ENCODE data around the gene PIP5K1C. TPM values are rescaled to one million over a fixed set of nuclear protein-coding genes. Genes with fewer than 3 reads are reported as not detected.

Gene PIP5K1C
- total RNA-seq, 1 donor from 2014 or later = 42.0 TPM

- Mint-ChIP-seq H3K27me3 (ENCODE audit: low read depth, unreplicated experiment) (no peaks in the 10 kb centered on the region), H3K27ac (ENCODE audit: unreplicated experiment) (no peak overlapping the region), H3K36me3 (ENCODE audit: low read depth, unreplicated experiment) (peaks cover 5% of the 10 kb centered on the region), H3K9me3 (ENCODE audit: unreplicated experiment) (no peaks in the 10 kb centered on the region), H3K4me1 (ENCODE audit: low read depth, unreplicated experiment) (no peaks in the 10 kb centered on the region), H3K4me3 (ENCODE audit: unreplicated experiment) (no peak overlapping the region)
- H3K4me1 ChIP-seq (ENCODE audit: insufficient read depth, low read length) = no peaks in the 10 kb centered on the region
- no peak for DNase-seq (ENCODE audit: low read depth)
- H4K20me1 ChIP-seq (ENCODE audit: insufficient read depth, low read length) = no peaks in the 10 kb centered on the region
- TF ChIP-seq CTCF (IDR thresholded peaks at IDR 0.05; ENCODE audit: insufficient read depth, low read depth, low read length) (no peak), EZH2 (IDR thresholded peaks at IDR 0.05; ENCODE audit: insufficient read depth, low read length) (no peak)
- H3K79me2 ChIP-seq (ENCODE audit: insufficient read depth, low read length) = no peaks in the 10 kb centered on the region
- H2AFZ ChIP-seq (ENCODE audit: low read depth, low read length) = no peak overlapping the region
- no peak overlapping the region for H3K4me2 ChIP-seq (ENCODE audit: low read length)
- FAIRE-seq = no peak
- no peaks in the 10 kb centered on the region for H3K27me3 ChIP-seq (ENCODE audit: insufficient read depth, low read length)
- no peak overlapping the region for H3K27ac ChIP-seq (ENCODE audit: low read depth, low read length)
- no peaks in the 10 kb centered on the region for H3K9me3 ChIP-seq (ENCODE audit: insufficient read depth, low read depth, low read length)
- H3K4me3 ChIP-seq (ENCODE audit: insufficient read depth, low read depth, low read length) = no peak overlapping the region
- no peak overlapping the region for H3K9ac ChIP-seq (ENCODE audit: low read length)
- H3K36me3 ChIP-seq (ENCODE audit: insufficient read depth, low read length) = no peaks in the 10 kb centered on the region
Measured at GRCh38 chr19:3633559-3633988, 66.7 kb downstream of the PIP5K1C start.

- FAIRE-seq = no peak
- no peak for DNase-seq (ENCODE audit: low read depth)
- no peaks in the 10 kb centered on the region for H3K4me1 Mint-ChIP-seq (ENCODE audit: low read depth, unreplicated experiment)
- H2AFZ ChIP-seq (ENCODE audit: low read depth, low read length) = no peak overlapping the region
- H3K36me3 Mint-ChIP-seq (ENCODE audit: low read depth, unreplicated experiment) = peaks cover 4% of the 10 kb centered on the region
- H3K27ac ChIP-seq (ENCODE audit: low read depth, low read length) = no peak overlapping the region
- no peaks in the 10 kb centered on the region for H3K9me3 Mint-ChIP-seq (ENCODE audit: unreplicated experiment)
- H3K4me1 ChIP-seq (ENCODE audit: insufficient read depth, low read length) = no peaks in the 10 kb centered on the region
- no peak overlapping the region for H3K27ac Mint-ChIP-seq (ENCODE audit: unreplicated experiment)
- no peaks in the 10 kb centered on the region for H3K27me3 Mint-ChIP-seq (ENCODE audit: low read depth, unreplicated experiment)
- H3K4me3 Mint-ChIP-seq (ENCODE audit: unreplicated experiment) = no peak overlapping the region
- TF ChIP-seq EZH2 (IDR thresholded peaks at IDR 0.05; ENCODE audit: insufficient read depth, low read length) = no peak
- TF ChIP-seq CTCF (IDR thresholded peaks at IDR 0.05; ENCODE audit: insufficient read depth, low read depth, low read length) = no peak
- no peaks in the 10 kb centered on the region for H3K27me3 ChIP-seq (ENCODE audit: insufficient read depth, low read length)
- H4K20me1 ChIP-seq (ENCODE audit: insufficient read depth, low read length) = no peaks in the 10 kb centered on the region
- H3K4me2 ChIP-seq (ENCODE audit: low read length) = no peak overlapping the region
- H3K9me3 ChIP-seq (ENCODE audit: insufficient read depth, low read depth, low read length) = no peaks in the 10 kb centered on the region
- H3K36me3 ChIP-seq (ENCODE audit: insufficient read depth, low read length) = no peaks in the 10 kb centered on the region
- no peaks in the 10 kb centered on the region for H3K79me2 ChIP-seq (ENCODE audit: insufficient read depth, low read length)
- H3K9ac ChIP-seq (ENCODE audit: low read length) = no peak overlapping the region
- no peak overlapping the region for H3K4me3 ChIP-seq (ENCODE audit: insufficient read depth, low read depth, low read length)
Measured at GRCh38 chr19:3632739-3633558, 67.3 kb downstream of the PIP5K1C start.

GRCh38 chr19:3632098-3632497 is 68.2 kb downstream of the PIP5K1C start:
- Mint-ChIP-seq H3K4me3 (ENCODE audit: unreplicated experiment) (no peak overlapping the region), H3K4me1 (ENCODE audit: low read depth, unreplicated experiment) (no peaks in the 10 kb centered on the region), H3K27ac (ENCODE audit: unreplicated experiment) (no peak overlapping the region), H3K27me3 (ENCODE audit: low read depth, unreplicated experiment) (no peaks in the 10 kb centered on the region), H3K9me3 (ENCODE audit: unreplicated experiment) (no peaks in the 10 kb centered on the region), H3K36me3 (ENCODE audit: low read depth, unreplicated experiment) (peaks cover 4% of the 10 kb centered on the region)
- Histone ChIP-seq H3K79me2 (ENCODE audit: insufficient read depth, low read length) (no peaks in the 10 kb centered on the region), H3K27me3 (ENCODE audit: insufficient read depth, low read length) (no peaks in the 10 kb centered on the region), H3K36me3 (ENCODE audit: insufficient read depth, low read length) (no peaks in the 10 kb centered on the region), H4K20me1 (ENCODE audit: insufficient read depth, low read length) (no peaks in the 10 kb centered on the region), H3K4me2 (ENCODE audit: low read length) (no peak overlapping the region), H3K4me1 (ENCODE audit: insufficient read depth, low read length) (no peaks in the 10 kb centered on the region), H3K27ac (ENCODE audit: low read depth, low read length) (no peak overlapping the region), H3K9me3 (ENCODE audit: insufficient read depth, low read depth, low read length) (no peaks in the 10 kb centered on the region), H3K4me3 (ENCODE audit: insufficient read depth, low read depth, low read length) (no peak overlapping the region), H3K9ac (ENCODE audit: low read length) (no peak overlapping the region), H2AFZ (ENCODE audit: low read depth, low read length) (no peak overlapping the region)
- TF ChIP-seq CTCF (IDR thresholded peaks at IDR 0.05; ENCODE audit: insufficient read depth, low read depth, low read length) (no peak), EZH2 (IDR thresholded peaks at IDR 0.05; ENCODE audit: insufficient read depth, low read length) (no peak)
- FAIRE-seq (no peak), DNase-seq (ENCODE audit: low read depth) (no peak)

Data from astrocyte (in vitro differentiated cells and primary cell).